CD4-positive, alpha-beta T cell (primary cell): ENCODE results near the gene PCDHGC5. TPM values are rescaled to one million over a fixed set of nuclear protein-coding genes. Genes with fewer than 3 reads are reported as not detected.

Source experiments
- ATAC-seq: fragments of 200-7000 bp; cut with Tn5 transposase; one replicate; pipeline ENCODE4 v1.10.0; 2022; ENCODE audit warnings: mild to moderate bottlenecking; ENCODE audit not compliant: poor library complexity
- CTCF ChIA-PET: fragments of 350-600 bp; sonication (Branson Sonifier 250); formaldehyde crosslinking; loops from one replicate; lab custom pipeline; 2021; ENCODE audit warnings: antibody characterized with exemption, inconsistent platforms; lab: Charles Lee
- POLR2A ChIA-PET: fragments of 350-600 bp; sonication (Branson Sonifier 250); formaldehyde crosslinking; loops from one replicate; lab custom pipeline; 2021; ENCODE audit warnings: antibody characterized with exemption, inconsistent platforms; lab: Charles Lee
- DNase-seq, 14 experiments: peaks; one replicate each; pipeline ENCODE4 v3.0.0-alpha.2; 2013 to 2020; ENCODE audit warnings: mixed read lengths in 2 of 14
- H3K27ac ChIP-seq, 2 donors: one replicate each; pipeline versions ENCODE4 v1.5.1 to v1.7.0; 2013; ENCODE audit warnings: low read length in 2 of 2, low read depth in 1 of 2, mild to moderate bottlenecking in 1 of 2
- H3K27me3 ChIP-seq, 2 experiments: 1 replicate in 1 of 2; 2 replicates in 1 of 2; pipeline versions ENCODE4 v1.6.1 to v1.7.0; 2013; ENCODE audit warnings: low read length in 2 of 2, control low read depth in 1 of 2, mild to moderate bottlenecking in 1 of 2, moderate library complexity in 1 of 2; ENCODE audit not compliant: insufficient read depth in 2 of 2, control insufficient read depth in 1 of 2
- H3K36me3 ChIP-seq: one replicate; pipeline ENCODE4 v1.6.1; 2013; ENCODE audit warnings: low read length, control low read depth; ENCODE audit not compliant: insufficient read depth
- H3K4me1 ChIP-seq: one replicate; pipeline ENCODE4 v1.6.1; 2013; ENCODE audit warnings: low read length, control low read depth; ENCODE audit not compliant: insufficient read depth
- H3K4me3 ChIP-seq: one replicate; pipeline ENCODE4 v1.5.1; 2013; ENCODE audit warnings: mild to moderate bottlenecking, low read length, moderate library complexity
- H3K9me3 ChIP-seq, 2 experiments: 1 replicate in 1 of 2; 2 replicates in 1 of 2; pipeline versions ENCODE4 v1.6.1 to v1.7.0; 2013; ENCODE audit warnings: low read length in 2 of 2, mild to moderate bottlenecking in 2 of 2, control low read depth in 1 of 2, moderate library complexity in 1 of 2; ENCODE audit not compliant: control insufficient read depth in 1 of 2, insufficient read depth in 1 of 2
- H3K27ac Mint-ChIP-seq: one replicate; pipeline ENCODE4 v1.8.0; 2020; ENCODE audit warnings: mixed read lengths
- H3K27me3 Mint-ChIP-seq: one replicate; pipeline ENCODE4 v1.8.0; 2021; ENCODE audit warnings: mixed read lengths
- H3K36me3 Mint-ChIP-seq: one replicate; pipeline ENCODE4 v1.8.0; 2021; ENCODE audit warnings: low read depth, mixed read lengths
- H3K4me1 Mint-ChIP-seq: one replicate; pipeline ENCODE4 v1.8.0; 2021; ENCODE audit warnings: low read depth, mixed read lengths
- H3K4me3 Mint-ChIP-seq: one replicate; pipeline ENCODE4 v1.8.0; 2020; ENCODE audit warnings: mild to moderate bottlenecking, mixed read lengths
- H3K9me3 Mint-ChIP-seq: one replicate; pipeline ENCODE4 v1.8.0; 2020; ENCODE audit warnings: mixed read lengths
- CTCF ChIP-seq: fragments of 200-600 bp; IDR thresholded peaks from one replicate; pipeline ENCODE4 v1.8.0; 2022; ENCODE audit warnings: antibody characterized with exemption, mild to moderate bottlenecking
- intact Hi-C, 2 experiments: fragments of 100-400 bp; cut with DNase I in 1 of 2; cut with micrococcal nuclease in 1 of 2; formaldehyde crosslinking; loops; one replicate each; pipeline versions ENCODE4 v1.15.1 to v1.9.0; 2023 to 2025; cut with DNase I, micrococcal nuclease
- polyA plus RNA-seq, 2 donors: library from polyadenylated mRNA; unstranded; fragments of 120-200 nt; gene quantifications; one replicate each; pipeline ENCODE4 v1.2.1, GENCODE V29; 2013
- total RNA-seq, 174 experiments: library from RNA in 2 of 174; stranded (reverse) in 2 of 174; gene quantifications; one replicate each; pipeline ENCODE4 v1.2.3 and lab custom pipeline; 2021 to 2026

The PCDHGC5 gene
- total RNA-seq (not detected), total RNA-seq (lab: John Stamatoyannopoulos, UW) (0 to 0.42 (median 0) reads per million in 172 experiments)
- not detected for polyA plus RNA-seq (2013, experiment 1 of 2)
- polyA plus RNA-seq (2013, experiment 2 of 2), result 0.03 TPM

GRCh38 chr5:141488591-141489561 lies at the start of gene PCDHGC5:
Gene PCDHGC5, plus strand, starts transcription at chr5:141489081. Its CDS starts 160 bp downstream, at chr5:141489241.
- H3K4me3 Mint-ChIP-seq, result no peak within 1 kb of the TSS
- ChIA-PET POLR2A (no interaction called here), CTCF (no interaction called here)
- Histone ChIP-seq H3K9me3 (peaks cover 0 to 34% of the 10 kb centered on the region in 2 experiments), H3K27me3 (peaks cover 82 to 100% of the 10 kb centered on the region in 2 experiments), H3K4me3 (no peak within 1 kb of the TSS), H3K27ac (no peak within 1 kb of the TSS), H3K36me3 (no peaks in the 10 kb centered on the region), H3K4me1 (peaks cover 33% of the 10 kb centered on the region)
- no peak for DNase-seq
- peaks cover 16% of the 10 kb centered on the region for H3K4me1 Mint-ChIP-seq
- TF ChIP-seq CTCF, result no peak
- no peaks in the 10 kb centered on the region for H3K36me3 Mint-ChIP-seq
- no peak within 1 kb of the TSS for H3K27ac Mint-ChIP-seq
- H3K9me3 Mint-ChIP-seq, result no peaks in the 10 kb centered on the region
- intact Hi-C loops, result no loop called here
- peaks cover 93% of the 10 kb centered on the region for H3K27me3 Mint-ChIP-seq
- no peak for ATAC-seq

- no peak overlapping the region for H3K27ac Mint-ChIP-seq
- ChIA-PET POLR2A (no interaction called here), CTCF (no interaction called here)
- H3K4me3 Mint-ChIP-seq, result no peak overlapping the region
- H3K27ac ChIP-seq, result no peak overlapping the region
- peaks cover 2% of the 10 kb centered on the region for H3K9me3 Mint-ChIP-seq
- no peak for TF ChIP-seq CTCF
- H3K36me3 Mint-ChIP-seq, result no peaks in the 10 kb centered on the region
- H3K4me1 ChIP-seq, result no peaks in the 10 kb centered on the region
- H3K27me3 ChIP-seq, result peaks cover 0 to 3% of the 10 kb centered on the region in 2 experiments
- intact Hi-C loops, result no loop called here
- H3K4me1 Mint-ChIP-seq, result no peaks in the 10 kb centered on the region
- H3K36me3 ChIP-seq, result no peaks in the 10 kb centered on the region
- H3K27me3 Mint-ChIP-seq, result peaks cover 69% of the 10 kb centered on the region
- no peak for DNase-seq
- ATAC-seq, result no peak
- H3K4me3 ChIP-seq, result no peak overlapping the region
- peaks cover 0 to 9% of the 10 kb centered on the region in 2 experiments for H3K9me3 ChIP-seq
Observed at GRCh38 chr5:141439411-141440141, 49.3 kb upstream of the PCDHGC5 start.

- Mint-ChIP-seq H3K4me1 (no peaks in the 10 kb centered on the region), H3K36me3 (no peaks in the 10 kb centered on the region), H3K27ac (no peak overlapping the region), H3K27me3 (peaks cover 66% of the 10 kb centered on the region), H3K4me3 (no peak overlapping the region), H3K9me3 (no peaks in the 10 kb centered on the region)
- ATAC-seq (no peak), DNase-seq (no peak)
- Histone ChIP-seq H3K36me3 (no peaks in the 10 kb centered on the region), H3K9me3 (peaks cover 0 to 9% of the 10 kb centered on the region in 2 experiments), H3K27me3 (peaks cover 0 to 5% of the 10 kb centered on the region in 2 experiments), H3K27ac (no peak overlapping the region), H3K4me1 (no peaks in the 10 kb centered on the region), H3K4me3 (no peak overlapping the region)
- POLR2A ChIA-PET, result no interaction called here
- TF ChIP-seq CTCF, result no peak
- intact Hi-C loops, result no loop called here
- CTCF ChIA-PET, result no interaction called here
Observed at GRCh38 chr5:141440341-141440740, 48.5 kb upstream of the PCDHGC5 start.
